ENCODE results near the gene SBF2. TPM values are rescaled to one million over a fixed set of nuclear protein-coding genes. Genes with fewer than 3 reads are reported as not detected.

Gene SBF2
- total and polyA plus RNA-seq, 9 of the 15 experiments (the other 6 are each of a cell fraction or from before 2014, with no cell fraction given): 0.80 to 9.5 (median 5.0) TPM

DNA sequence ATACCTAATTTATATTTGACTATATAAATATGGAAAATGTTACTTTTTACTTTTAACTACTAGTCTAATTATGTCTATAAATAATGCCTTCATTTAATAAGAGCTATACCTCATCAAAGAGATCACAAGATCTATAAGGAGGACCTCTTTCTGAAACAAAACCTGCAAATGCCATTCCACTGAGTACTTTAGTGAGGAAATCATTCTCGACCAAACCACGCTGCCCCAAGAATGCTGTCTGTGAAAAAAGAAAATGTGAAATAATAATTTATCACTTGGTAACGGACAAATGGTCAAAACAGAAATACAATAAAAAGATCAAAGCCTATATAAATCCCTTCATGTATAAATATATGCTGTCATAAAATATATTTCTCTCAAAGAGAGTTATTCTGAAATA is 301.7 kb downstream of the SBF2 start (continued):
- TF ChIP-seq, protein P1, sequence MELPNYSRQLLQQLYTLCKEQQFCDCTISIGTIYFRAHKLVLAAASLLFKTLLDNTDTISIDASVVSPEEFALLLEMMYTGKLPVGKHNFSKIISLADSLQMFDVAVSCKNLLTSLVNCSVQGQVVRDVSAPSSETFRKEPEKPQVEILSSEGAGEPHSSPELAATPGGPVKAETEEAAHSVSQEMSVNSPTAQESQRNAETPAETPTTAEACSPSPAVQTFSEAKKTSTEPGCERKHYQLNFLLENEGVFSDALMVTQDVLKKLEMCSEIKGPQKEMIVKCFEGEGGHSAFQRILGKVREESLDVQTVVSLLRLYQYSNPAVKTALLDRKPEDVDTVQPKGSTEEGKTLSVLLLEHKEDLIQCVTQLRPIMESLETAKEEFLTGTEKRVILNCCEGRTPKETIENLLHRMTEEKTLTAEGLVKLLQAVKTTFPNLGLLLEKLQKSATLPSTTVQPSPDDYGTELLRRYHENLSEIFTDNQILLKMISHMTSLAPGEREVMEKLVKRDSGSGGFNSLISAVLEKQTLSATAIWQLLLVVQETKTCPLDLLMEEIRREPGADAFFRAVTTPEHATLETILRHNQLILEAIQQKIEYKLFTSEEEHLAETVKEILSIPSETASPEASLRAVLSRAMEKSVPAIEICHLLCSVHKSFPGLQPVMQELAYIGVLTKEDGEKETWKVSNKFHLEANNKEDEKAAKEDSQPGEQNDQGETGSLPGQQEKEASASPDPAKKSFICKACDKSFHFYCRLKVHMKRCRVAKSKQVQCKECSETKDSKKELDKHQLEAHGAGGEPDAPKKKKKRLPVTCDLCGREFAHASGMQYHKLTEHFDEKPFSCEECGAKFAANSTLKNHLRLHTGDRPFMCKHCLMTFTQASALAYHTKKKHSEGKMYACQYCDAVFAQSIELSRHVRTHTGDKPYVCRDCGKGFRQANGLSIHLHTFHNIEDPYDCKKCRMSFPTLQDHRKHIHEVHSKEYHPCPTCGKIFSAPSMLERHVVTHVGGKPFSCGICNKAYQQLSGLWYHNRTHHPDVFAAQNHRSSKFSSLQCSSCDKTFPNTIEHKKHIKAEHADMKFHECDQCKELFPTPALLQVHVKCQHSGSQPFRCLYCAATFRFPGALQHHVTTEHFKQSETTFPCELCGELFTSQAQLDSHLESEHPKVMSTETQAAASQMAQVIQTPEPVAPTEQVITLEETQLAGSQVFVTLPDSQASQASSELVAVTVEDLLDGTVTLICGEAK (IDR thresholded peaks at IDR 0.05): no peak
- TF ChIP-seq, protein P1 (CRISPR knock-in tag; IDR thresholded peaks at IDR 0.05): no peak
- TF ChIP-seq, protein P2, sequence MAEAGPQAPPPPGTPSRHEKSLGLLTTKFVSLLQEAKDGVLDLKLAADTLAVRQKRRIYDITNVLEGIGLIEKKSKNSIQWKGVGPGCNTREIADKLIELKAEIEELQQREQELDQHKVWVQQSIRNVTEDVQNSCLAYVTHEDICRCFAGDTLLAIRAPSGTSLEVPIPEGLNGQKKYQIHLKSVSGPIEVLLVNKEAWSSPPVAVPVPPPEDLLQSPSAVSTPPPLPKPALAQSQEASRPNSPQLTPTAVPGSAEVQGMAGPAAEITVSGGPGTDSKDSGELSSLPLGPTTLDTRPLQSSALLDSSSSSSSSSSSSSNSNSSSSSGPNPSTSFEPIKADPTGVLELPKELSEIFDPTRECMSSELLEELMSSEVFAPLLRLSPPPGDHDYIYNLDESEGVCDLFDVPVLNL (CRISPR knock-in tag; IDR thresholded peaks at IDR 0.05; ENCODE audit: low read depth): no peak
- TF ChIP-seq, protein P3, sequence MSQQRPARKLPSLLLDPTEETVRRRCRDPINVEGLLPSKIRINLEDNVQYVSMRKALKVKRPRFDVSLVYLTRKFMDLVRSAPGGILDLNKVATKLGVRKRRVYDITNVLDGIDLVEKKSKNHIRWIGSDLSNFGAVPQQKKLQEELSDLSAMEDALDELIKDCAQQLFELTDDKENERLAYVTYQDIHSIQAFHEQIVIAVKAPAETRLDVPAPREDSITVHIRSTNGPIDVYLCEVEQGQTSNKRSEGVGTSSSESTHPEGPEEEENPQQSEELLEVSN (IDR thresholded peaks at IDR 0.05; ENCODE audit: borderline replicate concordance in 1 of 2, extremely low read depth in 1 of 2, insufficient read depth in 1 of 2, insufficient read length in 1 of 2, low read depth in 1 of 2, low read length in 1 of 2, poor library complexity in 1 of 2, severe bottlenecking in 1 of 2): no peak
- TF ChIP-seq ILF3 (IDR thresholded peaks at IDR 0.05; ENCODE audit: borderline replicate concordance): no peak
- no peak for TF ChIP-seq BACH1 (tag; IDR thresholded peaks at IDR 0.05)
- TF ChIP-seq, protein P4, sequence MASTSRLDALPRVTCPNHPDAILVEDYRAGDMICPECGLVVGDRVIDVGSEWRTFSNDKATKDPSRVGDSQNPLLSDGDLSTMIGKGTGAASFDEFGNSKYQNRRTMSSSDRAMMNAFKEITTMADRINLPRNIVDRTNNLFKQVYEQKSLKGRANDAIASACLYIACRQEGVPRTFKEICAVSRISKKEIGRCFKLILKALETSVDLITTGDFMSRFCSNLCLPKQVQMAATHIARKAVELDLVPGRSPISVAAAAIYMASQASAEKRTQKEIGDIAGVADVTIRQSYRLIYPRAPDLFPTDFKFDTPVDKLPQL (IDR thresholded peaks at IDR 0.05; ENCODE audit: extremely low read depth, insufficient read length): no peak
- TF ChIP-seq BRCA1 (IDR thresholded peaks at IDR 0.05): no peak
- TF ChIP-seq BRCA1 (CRISPR knock-in tag; IDR thresholded peaks at IDR 0.05): no peak
- TF ChIP-seq ZNF408 (CRISPR knock-in tag; IDR thresholded peaks at IDR 0.05; ENCODE audit: low read depth): no peak
- TF ChIP-seq CEBPB (tag; IDR thresholded peaks at IDR 0.05): no peak
- TF ChIP-seq, protein P5, sequence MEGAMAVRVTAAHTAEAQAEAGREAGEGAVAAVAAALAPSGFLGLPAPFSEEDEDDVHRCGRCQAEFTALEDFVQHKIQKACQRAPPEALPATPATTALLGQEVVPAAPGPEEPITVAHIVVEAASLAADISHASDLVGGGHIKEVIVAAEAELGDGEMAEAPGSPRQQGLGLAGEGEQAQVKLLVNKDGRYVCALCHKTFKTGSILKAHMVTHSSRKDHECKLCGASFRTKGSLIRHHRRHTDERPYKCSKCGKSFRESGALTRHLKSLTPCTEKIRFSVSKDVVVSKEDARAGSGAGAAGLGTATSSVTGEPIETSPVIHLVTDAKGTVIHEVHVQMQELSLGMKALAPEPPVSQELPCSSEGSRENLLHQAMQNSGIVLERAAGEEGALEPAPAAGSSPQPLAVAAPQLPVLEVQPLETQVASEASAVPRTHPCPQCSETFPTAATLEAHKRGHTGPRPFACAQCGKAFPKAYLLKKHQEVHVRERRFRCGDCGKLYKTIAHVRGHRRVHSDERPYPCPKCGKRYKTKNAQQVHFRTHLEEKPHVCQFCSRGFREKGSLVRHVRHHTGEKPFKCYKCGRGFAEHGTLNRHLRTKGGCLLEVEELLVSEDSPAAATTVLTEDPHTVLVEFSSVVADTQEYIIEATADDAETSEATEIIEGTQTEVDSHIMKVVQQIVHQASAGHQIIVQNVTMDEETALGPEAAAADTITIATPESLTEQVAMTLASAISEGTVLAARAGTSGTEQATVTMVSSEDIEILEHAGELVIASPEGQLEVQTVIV (CRISPR knock-in tag; IDR thresholded peaks at IDR 0.05; ENCODE audit: borderline replicate concordance): no peak
